Skin of body (tissue), 2 donors: ENCODE data around the gene SLC9C2. TPM values are rescaled to one million over a fixed set of nuclear protein-coding genes. Genes with fewer than 3 reads are reported as not detected.
"Not testable (repeated sequence)": the region's sequence is repeated elsewhere in the genome, so short reads cannot be mapped to it uniquely, and the experiment has no call there.

Source experiments
- DNase-seq: peaks from one replicate; lab custom pipeline; 2025; lab: John Stamatoyannopoulos, UW
- total RNA-seq: library from RNA; depleted of rRNA; stranded (reverse); fragments of >200 nt; gene quantifications from one replicate; pipeline ENCODE4 v1.2.3, GENCODE V29; 2014

SLC9C2 gene
- total RNA-seq, 1 donor from 2014 or later = not detected

- not testable (repeated sequence) for DNase-seq
These were observed 140.2 kb downstream of the SLC9C2 start for GRCh38 chr1:173462666-173463065.

- no peak for DNase-seq
These were observed 143.0 kb downstream of the SLC9C2 start for GRCh38 chr1:173459885-173460284.

- no peak for DNase-seq
These were observed 147.8 kb downstream of the SLC9C2 start for GRCh38 chr1:173454966-173455524.

GRCh38 chr1:173453982-173454381, 148.9 kb downstream of the SLC9C2 start:
- no peak for DNase-seq

- no peak for DNase-seq
These were observed 150.9 kb downstream of the SLC9C2 start for GRCh38 chr1:173451981-173452380.

Other genes starting within 250 kb of the SLC9C2 start
- gene PRDX6, start 125.7 kb downstream of the SLC9C2 start, total RNA-seq = 135 TPM
- gene TEX50, start 32.3 kb upstream of the SLC9C2 start, total RNA-seq = not detected
- 0.49 TPM for gene ANKRD45, start 66.8 kb upstream of the SLC9C2 start, total RNA-seq
- gene KLHL20, start 111.9 kb upstream of the SLC9C2 start, total RNA-seq = 31.1 TPM
- 10.9 TPM for gene DARS2, start 221.6 kb upstream of the SLC9C2 start, total RNA-seq
- gene CENPL, start 221.8 kb upstream of the SLC9C2 start, total RNA-seq = 12.8 TPM